Right lobe of liver (tissue), 6 donors: ENCODE measurements around the gene CERS3. TPM values are rescaled to one million over a fixed set of nuclear protein-coding genes. Genes with fewer than 3 reads are reported as not detected.

Experiments used
- ATAC-seq, 4 donors: fragments of 200-7000 bp; cut with Tn5 transposase; one replicate each; pipeline ENCODE4 v1.9.1; 2020; ENCODE audit warnings: mild to moderate bottlenecking in 4 of 4, moderate library complexity in 4 of 4
- DNase-seq, 3 donors: peaks; one replicate each; pipeline ENCODE4 v3.0.0-alpha.2; 2020
- H3K27ac ChIP-seq, 3 donors: fragments of 200-600 bp; one replicate each; pipeline ENCODE4 v1.8.0; 2022
- H3K27me3 ChIP-seq, 2 donors: fragments of 200-600 bp; one replicate each; pipeline ENCODE4 v1.8.0; 2022
- H3K36me3 ChIP-seq, 4 donors: fragments of 200-600 bp; sonication (generic) in 1 of 4; one replicate each; pipeline versions ENCODE4 v1.5.1 to v1.8.0; 2017 to 2022; ENCODE audit warnings: control low read depth in 1 of 4
- H3K4me1 ChIP-seq, 4 donors: fragments of 200-600 bp; sonication (generic) in 1 of 4; one replicate each; pipeline versions ENCODE4 v1.5.1 to v1.8.0; 2017 to 2022; ENCODE audit warnings: control low read depth in 1 of 4
- H3K4me3 ChIP-seq, 3 donors: fragments of 200-600 bp; one replicate each; pipeline ENCODE4 v1.8.0; 2022
- H3K9me3 ChIP-seq, 4 donors: fragments of 200-600 bp; sonication (generic) in 1 of 4; one replicate each; pipeline versions ENCODE4 v1.5.1 to v1.8.0; 2017 to 2022; ENCODE audit warnings: control low read depth in 1 of 4
- CTCF ChIP-seq, 4 donors: fragments of 200-600 bp in 3 of 4; fragments of 450-650 bp in 1 of 4; IDR thresholded peaks; one replicate each; pipeline versions ENCODE4 v1.5.1 to v1.8.0; 2016 to 2022; ENCODE audit warnings: antibody characterized with exemption in 4 of 4, mild to moderate bottlenecking in 2 of 4
- POLR2A ChIP-seq: fragments of 450-650 bp; IDR thresholded peaks from one replicate; pipeline ENCODE4 v1.6.1; 2017; ENCODE audit warnings: antibody characterized with exemption, mild to moderate bottlenecking
- WGBS: methylation state at CpG from one replicate; pipeline ENCODE4 v1.1.6; 2018; ENCODE audit warnings: low coverage, low lambda C conversion rate; ENCODE audit not compliant: insufficient coverage; ENCODE audit errors: missing lambda C conversion rate; 5-methylcytosine and 5-hydroxymethylcytosine counted together
- intact Hi-C, 2 donors: fragments of 100-400 bp; cut with DNase I; formaldehyde crosslinking; loops; one replicate each; pipeline versions ENCODE4 v1.11.2 to v1.14.1; 2022
- total RNA-seq, 6 experiments: library from RNA; depleted of rRNA in 2 of 6; stranded (reverse); fragments of >200 nt in 2 of 6; fragmentation: NEBNext Ultra II Directional in 3 of 6; extraction: Animal tissue kit (Norgen Biotek cat#: 25700) in 3 of 6; gene quantifications; one replicate each; pipeline versions ENCODE4 v1.1.0 to v1.2.4, GENCODE V29; 2016 to 2023
- donor health status: DM: no; HTN: yes; CAD: no.
- donor health status: DM: no; HTN: no; CAD: no.
- donor health status: DM: no; HTN: no; CAD: no.
- donor health status: DM: no; HTN: yes; CAD: no.
- donor health status: DM: no; HTN: yes; CAD: no.

The CERS3 gene
- total RNA-seq, 6 experiments from 2014 or later = not detected

- H3K27ac ChIP-seq = no peak overlapping the region
- DNase-seq = no peak
- H3K36me3 ChIP-seq = no peaks in the 10 kb centered on the region
- no peaks in the 10 kb centered on the region for H3K27me3 ChIP-seq
- H3K4me3 ChIP-seq = no peak overlapping the region
- no peaks in the 10 kb centered on the region for H3K9me3 ChIP-seq
- H3K4me1 ChIP-seq = peaks cover 0 to 2% (median 0%) of the 10 kb centered on the region in 4 donors
- no peak for ATAC-seq
- TF ChIP-seq POLR2A = no peak
- no peak for TF ChIP-seq CTCF (IDR thresholded peaks at IDR 0.05)
- WGBS = 66% methylated on average over 2 of the region's 3 CpGs
- intact Hi-C loops = no loop called here
These were observed 64.5 kb downstream of the CERS3 start for GRCh38 chr15:100464256-100464655.

GRCh38 chr15:100463515-100463914 lies 65.2 kb downstream of the CERS3 start:
- intact Hi-C loops = no loop called here
- no peak overlapping the region for H3K27ac ChIP-seq
- 80% methylated on average over 1 of the region's 4 CpGs for WGBS

GRCh38 chr15:100461049-100461448 lies 67.7 kb downstream of the CERS3 start:
- H3K4me1 ChIP-seq = no peaks in the 10 kb centered on the region
- WGBS = 0% methylated on average over 1 of the region's 2 CpGs
- no peak overlapping the region for H3K27ac ChIP-seq
- TF ChIP-seq CTCF (IDR thresholded peaks at IDR 0.05) (no peak), POLR2A (no peak)
- DNase-seq (no peak), ATAC-seq (no peak)
- H3K27me3 ChIP-seq = no peaks in the 10 kb centered on the region
- intact Hi-C loops = no loop called here
- H3K4me3 ChIP-seq = no peak overlapping the region
- no peaks in the 10 kb centered on the region for H3K36me3 ChIP-seq
- H3K9me3 ChIP-seq = no peaks in the 10 kb centered on the region

More at GRCh38 chr15:100463515-100463914, 65.2 kb downstream of the CERS3 start:
- ATAC-seq = no peak
- DNase-seq = no peak
- Histone ChIP-seq H3K4me1 (no peaks in the 10 kb centered on the region), H3K36me3 (no peaks in the 10 kb centered on the region), H3K9me3 (no peaks in the 10 kb centered on the region), H3K27me3 (no peaks in the 10 kb centered on the region), H3K4me3 (no peak overlapping the region)
- no peak for TF ChIP-seq CTCF (IDR thresholded peaks at IDR 0.05)
- TF ChIP-seq POLR2A = no peak

GRCh38 chr15:100457201-100457600 lies 71.5 kb downstream of the CERS3 start:
- 38% methylated on average over 1 of the region's 1 CpG for WGBS
- TF ChIP-seq POLR2A (no peak), CTCF (IDR thresholded peaks at IDR 0.05) (no peak)

GRCh38 chr15:100454148-100454547 lies 74.6 kb downstream of the CERS3 start:
- H3K36me3 ChIP-seq = no peaks in the 10 kb centered on the region
- no peaks in the 10 kb centered on the region for H3K9me3 ChIP-seq
- no peaks in the 10 kb centered on the region for H3K27me3 ChIP-seq
- TF ChIP-seq CTCF (IDR thresholded peaks at IDR 0.05) (no peak), POLR2A (no peak)
- H3K4me1 ChIP-seq = no peaks in the 10 kb centered on the region
- H3K4me3 ChIP-seq = no peak overlapping the region
- ATAC-seq (no peak), DNase-seq (no peak)
- intact Hi-C loops = no loop called here
- 28% methylated on average over 2 of the region's 2 CpGs for WGBS
- no peak overlapping the region for H3K27ac ChIP-seq

More at GRCh38 chr15:100457201-100457600, 71.5 kb downstream of the CERS3 start:
- Histone ChIP-seq H3K27me3 (no peaks in the 10 kb centered on the region), H3K36me3 (no peaks in the 10 kb centered on the region), H3K27ac (no peak overlapping the region), H3K4me3 (no peak overlapping the region), H3K4me1 (no peaks in the 10 kb centered on the region), H3K9me3 (no peaks in the 10 kb centered on the region)
- ATAC-seq (no peak), DNase-seq (no peak)
- intact Hi-C loops = no loop called here
